ENCODE results near the gene FAM234A.

Gene FAM234A

GRCh38 chr16:290681-291405 is 56.2 kb downstream of the FAM234A start:
- no peak for DNase-seq (ENCODE audit: low read depth)
- no peak overlapping the region for H3K4me3 ChIP-seq (ENCODE audit: control insufficient read depth, low read depth, low read length)
- no peak for TF ChIP-seq CTCF (conservative IDR thresholded peaks at IDR 0.05; ENCODE audit: control insufficient read depth, insufficient read depth, low read depth, low read length)

GRCh38 chr16:291539-291938 is 56.9 kb downstream of the FAM234A start:
- no peak for DNase-seq (ENCODE audit: low read depth)
- no peak overlapping the region for H3K4me3 ChIP-seq (ENCODE audit: control insufficient read depth, low read depth, low read length)
- no peak for TF ChIP-seq CTCF (conservative IDR thresholded peaks at IDR 0.05; ENCODE audit: control insufficient read depth, insufficient read depth, low read depth, low read length)

- no peak overlapping the region for H3K4me3 ChIP-seq (ENCODE audit: control insufficient read depth, low read depth, low read length)
- no peak for DNase-seq (ENCODE audit: low read depth)
- no peak for TF ChIP-seq CTCF (conservative IDR thresholded peaks at IDR 0.05; ENCODE audit: control insufficient read depth, insufficient read depth, low read depth, low read length)
Observed at GRCh38 chr16:293043-293775, 58.6 kb downstream of the FAM234A start.

- TF ChIP-seq CTCF (conservative IDR thresholded peaks at IDR 0.05; ENCODE audit: control insufficient read depth, insufficient read depth, low read depth, low read length), result no peak
- H3K4me3 ChIP-seq (ENCODE audit: control insufficient read depth, low read depth, low read length), result no peak overlapping the region
- DNase-seq (ENCODE audit: low read depth), result no peak
Observed at GRCh38 chr16:296276-296675, 61.7 kb downstream of the FAM234A start.

- no peak for DNase-seq (ENCODE audit: low read depth)
- H3K4me3 ChIP-seq (ENCODE audit: control insufficient read depth, low read depth, low read length), result no peak overlapping the region
- no peak for TF ChIP-seq CTCF (conservative IDR thresholded peaks at IDR 0.05; ENCODE audit: control insufficient read depth, insufficient read depth, low read depth, low read length)
Observed at GRCh38 chr16:296806-297510, 62.3 kb downstream of the FAM234A start.

- DNase-seq (ENCODE audit: low read depth), result no peak
- no peak overlapping the region for H3K4me3 ChIP-seq (ENCODE audit: control insufficient read depth, low read depth, low read length)
- no peak for TF ChIP-seq CTCF (conservative IDR thresholded peaks at IDR 0.05; ENCODE audit: control insufficient read depth, insufficient read depth, low read depth, low read length)
Observed at GRCh38 chr16:297832-298231, 63.2 kb downstream of the FAM234A start.
